ENCODE results near the gene CRB3. TPM values are rescaled to one million over a fixed set of nuclear protein-coding genes. Genes with fewer than 3 reads are reported as not detected.

CRB3 gene
- total RNA-seq, 1 experiment from 2014 or later, result not detected

- intact Hi-C loops (cut with micrococcal nuclease; ENCODE audit: unreplicated experiment), result no loop called here
- no peak within 1 kb of the TSS for H3K27ac ChIP-seq (ENCODE audit: low read depth, low read length, poor library complexity, severe bottlenecking)
- CTCF ChIA-PET, result no interaction called here
- no peaks in the 10 kb centered on the region for H3K27me3 ChIP-seq (replicated peaks; ENCODE audit: insufficient read depth, low read depth, low read length, poor library complexity)
- H3K9me3 ChIP-seq (ENCODE audit: low read depth, low read length, poor library complexity, severe bottlenecking), result no peaks in the 10 kb centered on the region
- no peaks in the 10 kb centered on the region for H3K36me3 ChIP-seq (ENCODE audit: insufficient read depth, low read length, poor library complexity, severe bottlenecking)
- POLR2A ChIA-PET (ENCODE audit: low non-redundant PET), result no interaction called here
- no peak for DNase-seq (ENCODE audit: low spot score)
- no peak for TF ChIP-seq EZH2 (IDR thresholded peaks at IDR 0.05; ENCODE audit: borderline replicate concordance, low read depth, low read length, poor library complexity, severe bottlenecking)
- no peak for TF ChIP-seq CTCF (conservative IDR thresholded peaks at IDR 0.05; ENCODE audit: low read depth, low read length)
- no peak within 1 kb of the TSS for H3K4me3 ChIP-seq (ENCODE audit: low read depth, low read length, poor library complexity, severe bottlenecking)
- H3K4me1 ChIP-seq (ENCODE audit: insufficient read depth, low read length, poor library complexity, severe bottlenecking), result no peaks in the 10 kb centered on the region
- no TSS peak for BruUV-seq (replicated peaks)
These were observed 30.4 kb upstream of the CRB3 start, which contains the start of gene SLC25A41 for GRCh38 chr19:6433663-6434062. SLC25A41 (minus strand) TSS chr19:6433763; CDS start chr19:6433693, 70 bp downstream.

GRCh38 chr19:6439743-6440142, 24.3 kb upstream of the CRB3 start:
- Histone ChIP-seq H3K27me3 (replicated peaks; ENCODE audit: insufficient read depth, low read depth, low read length, poor library complexity) (no peaks in the 10 kb centered on the region), H3K4me3 (ENCODE audit: low read depth, low read length, poor library complexity, severe bottlenecking) (no peak overlapping the region), H3K36me3 (ENCODE audit: insufficient read depth, low read length, poor library complexity, severe bottlenecking) (no peaks in the 10 kb centered on the region), H3K4me1 (ENCODE audit: insufficient read depth, low read length, poor library complexity, severe bottlenecking) (no peaks in the 10 kb centered on the region), H3K27ac (ENCODE audit: low read depth, low read length, poor library complexity, severe bottlenecking) (no peak overlapping the region), H3K9me3 (ENCODE audit: low read depth, low read length, poor library complexity, severe bottlenecking) (no peaks in the 10 kb centered on the region)
- no peak for DNase-seq (ENCODE audit: low spot score)
- intact Hi-C loops (cut with micrococcal nuclease; ENCODE audit: unreplicated experiment), result no loop called here
- no TSS peak for BruUV-seq (replicated peaks)
- no peak for TF ChIP-seq EZH2 (IDR thresholded peaks at IDR 0.05; ENCODE audit: borderline replicate concordance, low read depth, low read length, poor library complexity, severe bottlenecking)
- TF ChIP-seq CTCF (conservative IDR thresholded peaks at IDR 0.05; ENCODE audit: low read depth, low read length), result no peak
- POLR2A ChIA-PET (ENCODE audit: low non-redundant PET), result no interaction called here
- CTCF ChIA-PET, result no interaction called here

- Histone ChIP-seq H3K27me3 (replicated peaks; ENCODE audit: insufficient read depth, low read depth, low read length, poor library complexity) (no peaks in the 10 kb centered on the region), H3K36me3 (ENCODE audit: insufficient read depth, low read length, poor library complexity, severe bottlenecking) (no peaks in the 10 kb centered on the region), H3K27ac (ENCODE audit: low read depth, low read length, poor library complexity, severe bottlenecking) (no peak overlapping the region), H3K4me3 (ENCODE audit: low read depth, low read length, poor library complexity, severe bottlenecking) (no peak overlapping the region), H3K4me1 (ENCODE audit: insufficient read depth, low read length, poor library complexity, severe bottlenecking) (no peaks in the 10 kb centered on the region), H3K9me3 (ENCODE audit: low read depth, low read length, poor library complexity, severe bottlenecking) (no peaks in the 10 kb centered on the region)
- intact Hi-C loops (cut with micrococcal nuclease; ENCODE audit: unreplicated experiment), result no loop called here
- POLR2A ChIA-PET (ENCODE audit: low non-redundant PET), result no interaction called here
- BruUV-seq (replicated peaks), result no TSS peak
- DNase-seq (ENCODE audit: low spot score), result no peak
- CTCF ChIA-PET, result no interaction called here
- no peak for TF ChIP-seq CTCF (conservative IDR thresholded peaks at IDR 0.05; ENCODE audit: low read depth, low read length)
- TF ChIP-seq EZH2 (IDR thresholded peaks at IDR 0.05; ENCODE audit: borderline replicate concordance, low read depth, low read length, poor library complexity, severe bottlenecking), result no peak
These were observed 23.2 kb upstream of the CRB3 start for GRCh38 chr19:6440905-6441304.

Measured in A673 (cell line).